ENCODE data around the gene DPY19L1. TPM values are rescaled to one million over a fixed set of nuclear protein-coding genes. Genes with fewer than 3 reads are reported as not detected.

The DPY19L1 gene
- total and polyA plus RNA-seq, 12 donors, result 4.9 to 119 (median 25.2) TPM

DNA sequence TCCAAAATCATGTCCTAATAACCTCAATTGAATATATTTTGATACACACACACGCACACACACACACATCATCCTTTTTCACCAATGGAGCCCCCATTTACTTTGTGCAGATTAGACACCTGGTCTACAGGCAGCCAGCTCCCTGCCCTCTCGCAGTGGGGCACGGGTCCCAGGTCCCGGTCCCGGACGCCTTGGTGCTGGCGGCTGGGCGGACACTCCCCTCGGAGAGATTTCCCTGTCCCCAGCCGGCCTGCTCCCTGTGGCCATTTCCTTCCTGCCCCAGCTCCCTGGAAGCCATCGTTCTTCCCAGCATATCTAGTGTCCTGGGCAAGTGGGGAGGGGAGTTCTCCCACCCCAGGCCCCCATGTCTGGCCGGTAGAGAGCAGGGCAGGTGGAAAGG lies 14.6 kb downstream of the DPY19L1 start:
- H3K4me1 ChIP-seq (replicated peaks in 1 of 2), result no peaks in the 10 kb centered on the region

DNA sequence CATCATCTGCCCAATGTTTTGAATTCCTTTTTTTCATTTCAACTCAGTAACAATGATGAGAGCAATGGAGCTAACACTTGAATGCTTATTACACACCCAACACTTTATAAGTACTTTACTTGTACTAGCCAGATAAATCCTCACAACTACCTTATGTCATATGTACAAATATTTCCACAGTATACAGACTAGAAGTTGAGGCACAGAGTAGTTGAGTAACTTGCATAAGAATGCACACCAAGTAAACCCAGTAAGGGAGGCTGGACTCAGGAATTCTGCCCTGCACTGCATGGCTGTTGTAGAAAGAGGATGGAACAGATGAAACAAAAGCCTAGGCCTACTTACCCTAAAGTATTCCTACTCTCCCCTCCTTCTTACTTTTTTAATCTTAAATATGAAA lies 15.8 kb downstream of the DPY19L1 start:
- H3K27ac ChIP-seq, result no peak overlapping the region
- H3K9me3 ChIP-seq (replicated peaks in 1 of 3), result no peaks in the 10 kb centered on the region
- H3K27me3 ChIP-seq, result no peaks in the 10 kb centered on the region
- intact Hi-C loops (cut with DNase I), result no loop called here
- no peak for DNase-seq
- no peaks in the 10 kb centered on the region for H3K4me1 ChIP-seq (replicated peaks in 1 of 2)
- no peak for TF ChIP-seq POLR2A (IDR thresholded peaks at IDR 0.05)
- H3K36me3 ChIP-seq (replicated peaks in 1 of 2), result no peaks in the 10 kb centered on the region
- H3K4me3 ChIP-seq, result no peak overlapping the region

More for the DNA sequence above, 14.6 kb downstream of the DPY19L1 start:
- intact Hi-C loops (cut with DNase I), result no loop called here
- Histone ChIP-seq H3K36me3 (replicated peaks in 1 of 2) (no peaks in the 10 kb centered on the region), H3K4me3 (no peak overlapping the region), H3K27me3 (no peaks in the 10 kb centered on the region), H3K9me3 (replicated peaks in 1 of 3) (no peaks in the 10 kb centered on the region), H3K27ac (no peak overlapping the region)
- TF ChIP-seq CTCF (IDR thresholded peaks at IDR 0.05) (no peak), POLR2A (IDR thresholded peaks at IDR 0.05) (no peak)
- 85 to 94% (median 90%) methylated on average over 8 to 12 of the region's 12 CpGs for WGBS, 4 donors
- DNase-seq, result no peak

- Histone ChIP-seq H3K4me1 (replicated peaks in 1 of 2) (no peaks in the 10 kb centered on the region), H3K27me3 (no peaks in the 10 kb centered on the region), H3K9me3 (replicated peaks in 1 of 3) (no peaks in the 10 kb centered on the region), H3K36me3 (replicated peaks in 1 of 2) (no peaks in the 10 kb centered on the region), H3K27ac (no peak overlapping the region), H3K4me3 (no peak overlapping the region)
- WGBS, 4 donors, result 84 to 88% (median 86%) methylated on average over 3 of the region's 3 CpGs
- intact Hi-C loops (cut with DNase I), result no loop called here
- DNase-seq, result no peak
- TF ChIP-seq CTCF (IDR thresholded peaks at IDR 0.05) (no peak), POLR2A (IDR thresholded peaks at IDR 0.05) (no peak)
Measured at GRCh38 chr7:35019801-35020200, 17.5 kb downstream of the DPY19L1 start.

- no peak for TF ChIP-seq CTCF (IDR thresholded peaks at IDR 0.05)
- no peak for TF ChIP-seq POLR2A (IDR thresholded peaks at IDR 0.05)
- WGBS, 4 donors, result 55 to 71% (median 66%) methylated on average over 2 of the region's 2 CpGs
- intact Hi-C loops (cut with DNase I), result no loop called here
- Histone ChIP-seq H3K4me1 (replicated peaks in 1 of 2) (no peaks in the 10 kb centered on the region), H3K27me3 (no peaks in the 10 kb centered on the region), H3K36me3 (replicated peaks in 1 of 2) (no peaks in the 10 kb centered on the region), H3K4me3 (no peak overlapping the region), H3K9me3 (replicated peaks in 1 of 3) (no peaks in the 10 kb centered on the region), H3K27ac (no peak overlapping the region)
- DNase-seq, result no peak
Measured at GRCh38 chr7:35019179-35019729, 18.0 kb downstream of the DPY19L1 start.

DNA sequence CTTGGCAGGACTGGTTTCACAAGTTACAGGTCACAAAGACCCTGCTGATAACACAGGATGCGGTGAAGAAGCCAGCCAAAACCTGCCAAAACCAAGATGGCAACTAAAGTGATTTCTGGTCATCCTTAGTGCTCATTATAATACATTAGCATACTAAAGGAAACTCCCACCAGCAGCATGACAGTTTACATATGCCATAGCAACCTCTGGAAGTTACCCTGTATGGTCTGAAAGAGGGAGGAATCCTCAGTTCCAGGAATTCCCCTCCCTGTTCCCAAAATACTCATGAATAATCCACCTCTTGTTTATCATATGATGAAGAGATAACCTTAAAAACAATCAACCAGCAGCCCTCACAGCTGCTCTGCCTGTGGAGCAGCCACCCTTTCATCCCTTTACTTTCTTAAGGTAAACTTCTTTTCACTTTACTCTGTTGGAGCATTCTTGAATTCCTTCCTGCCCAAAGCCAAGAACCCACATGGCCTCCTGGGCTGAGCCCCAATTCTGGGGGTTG lies 21.9 kb downstream of the DPY19L1 start:
- intact Hi-C loops (cut with DNase I), result no loop called here
- H3K36me3 ChIP-seq (replicated peaks in 1 of 2), result peaks cover 0 to 5% of the 10 kb centered on the region in 2 donors
- DNase-seq, result no peak
- no peak for TF ChIP-seq POLR2A (IDR thresholded peaks at IDR 0.05)
- no peak for TF ChIP-seq CTCF (IDR thresholded peaks at IDR 0.05)
- H3K27me3 ChIP-seq, result no peaks in the 10 kb centered on the region
- H3K4me3 ChIP-seq, result no peak overlapping the region
- WGBS, 4 donors, result 88 to 100% (median 96%) methylated on average over 1 of the region's 1 CpG
- no peaks in the 10 kb centered on the region for H3K9me3 ChIP-seq (replicated peaks in 1 of 3)
- H3K27ac ChIP-seq, result no peak overlapping the region
- H3K4me1 ChIP-seq (replicated peaks in 1 of 2), result no peaks in the 10 kb centered on the region

Measured in adrenal gland (tissue), 12 donors.